HG02938 (cell line): ENCODE measurements around the gene SYN1.

ENCODE experiments used
- ATAC-seq: cut with Tn5 transposase; IDR thresholded peaks from one replicate; pipeline ENCODE4 v1.9.1; 2021; ENCODE audit warnings: mild to moderate bottlenecking, moderate library complexity; ENCODE audit not compliant: unreplicated experiment

SYN1 gene

GRCh38 chrX:47540754-47541538, 78.7 kb downstream of the SYN1 start:
- ATAC-seq, result no peak

GRCh38 chrX:47539860-47540259, 79.8 kb downstream of the SYN1 start:
- ATAC-seq, result no peak

GRCh38 chrX:47530049-47530448, 89.6 kb downstream of the SYN1 start:
- ATAC-seq, result no peak

DNA sequence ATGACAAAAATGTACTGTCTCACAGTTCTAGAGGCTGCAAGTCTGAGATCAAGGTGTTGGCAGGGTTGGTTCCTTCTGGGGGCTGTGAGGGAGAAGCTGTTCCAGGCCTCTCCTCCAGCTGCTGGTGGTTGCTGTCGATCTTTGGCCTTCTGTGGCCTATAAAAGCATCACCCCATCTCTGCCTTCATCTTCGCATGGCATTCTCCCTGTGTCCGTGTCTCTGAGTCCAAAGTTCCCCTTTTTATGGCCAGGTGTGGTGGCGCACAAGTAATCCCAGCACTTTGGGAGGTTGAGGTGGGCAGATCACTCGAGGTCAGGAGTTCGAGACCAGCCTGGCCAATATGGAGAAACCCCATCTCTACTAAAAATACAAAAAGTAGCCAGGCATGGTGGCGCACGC, 90.1 kb downstream of the SYN1 start:
- ATAC-seq, result no peak

DNA sequence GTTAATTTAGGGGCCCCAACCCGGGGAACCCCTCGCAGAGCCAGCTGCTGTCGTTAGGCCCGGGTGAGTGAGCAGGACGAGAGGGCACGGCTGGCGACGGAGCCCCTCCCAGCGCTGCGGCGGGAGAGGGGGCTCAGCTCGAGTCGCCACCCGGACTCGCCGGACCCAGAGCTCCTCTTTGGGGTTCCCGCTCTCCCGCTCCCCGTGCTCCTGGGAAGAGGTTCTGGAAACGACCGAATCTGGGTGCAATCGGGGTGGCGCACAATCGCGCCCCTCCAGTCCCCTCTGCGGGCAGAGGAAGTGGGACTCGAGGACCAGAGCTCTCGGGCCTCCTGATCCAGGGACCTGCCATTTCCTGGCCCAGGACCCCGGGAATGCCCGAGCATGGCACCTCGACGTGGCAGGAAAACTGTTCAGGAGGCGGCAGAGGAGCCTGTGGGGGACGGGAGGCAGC, 95.9 kb downstream of the SYN1 start:
- no peak for ATAC-seq

DNA sequence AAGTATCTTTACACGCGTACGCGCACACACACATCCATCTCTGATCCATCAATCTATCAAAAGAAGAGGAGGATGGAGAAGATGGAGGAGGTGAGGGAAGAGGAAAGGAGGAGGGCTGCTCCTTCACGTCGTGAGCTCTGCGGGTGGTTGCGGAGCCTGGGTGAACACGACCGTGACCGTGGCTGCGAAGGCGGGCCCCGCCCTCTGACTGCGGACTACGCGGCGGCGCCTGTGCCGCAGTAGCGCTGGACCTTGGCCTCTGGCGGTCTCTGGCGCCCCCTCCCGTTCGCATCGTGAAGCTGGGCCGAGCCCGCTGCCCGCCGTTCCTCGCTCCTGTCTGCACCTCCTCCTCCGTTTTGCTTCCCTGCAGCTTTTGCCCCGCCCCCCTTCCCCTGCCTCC, 96.4 kb downstream of the SYN1 start:
- peak; percentile 56 for ATAC-seq
